Measurements from ENCODE around the gene PLPP7.

The PLPP7 gene

GRCh38 chr9:131280660-131281059 is 8.9 kb upstream of the PLPP7 start:
- DNase-seq (ENCODE audit: low read depth in 3 of 3, low spot score in 1 of 3), result no peak

- no peak for DNase-seq (ENCODE audit: low read depth in 3 of 3, low spot score in 1 of 3)
Observed at GRCh38 chr9:131281119-131281965, 8.2 kb upstream of the PLPP7 start.

GRCh38 chr9:131282175-131282574 is 7.3 kb upstream of the PLPP7 start:
- no peak for DNase-seq (ENCODE audit: low read depth in 3 of 3, low spot score in 1 of 3)

GRCh38 chr9:131282688-131283422 is 6.7 kb upstream of the PLPP7 start:
- no peak for DNase-seq (ENCODE audit: low read depth in 3 of 3, low spot score in 1 of 3)

- DNase-seq (ENCODE audit: low read depth in 3 of 3, low spot score in 1 of 3), result no peak
Observed at GRCh38 chr9:131284856-131285255, 4.7 kb upstream of the PLPP7 start.

- DNase-seq (ENCODE audit: low read depth in 3 of 3, low spot score in 1 of 3), result no peak
Observed at GRCh38 chr9:131287359-131287758, 2.2 kb upstream of the PLPP7 start.

- no peak for DNase-seq (ENCODE audit: low read depth in 3 of 3, low spot score in 1 of 3)
Observed at GRCh38 chr9:131288217-131288616, 1.3 kb upstream of the PLPP7 start.

- no peak for DNase-seq (ENCODE audit: low read depth in 3 of 3, low spot score in 1 of 3)
Observed at GRCh38 chr9:131290036-131290766, 678 bp downstream of the PLPP7 start.

GRCh38 chr9:131290767-131291370 is 1.3 kb downstream of the PLPP7 start:
- no peak for DNase-seq (ENCODE audit: low read depth in 3 of 3, low spot score in 1 of 3)

GRCh38 chr9:131291795-131292315 is 2.3 kb downstream of the PLPP7 start:
- no peak for DNase-seq (ENCODE audit: low read depth in 3 of 3, low spot score in 1 of 3)

GRCh38 chr9:131292937-131293336 is 3.4 kb downstream of the PLPP7 start:
- DNase-seq (ENCODE audit: low read depth in 3 of 3, low spot score in 1 of 3), result no peak

GRCh38 chr9:131296460-131296859 is 6.9 kb downstream of the PLPP7 start:
- DNase-seq (ENCODE audit: low read depth in 3 of 3, low spot score in 1 of 3), result no peak

GRCh38 chr9:131296906-131297500 is 7.5 kb downstream of the PLPP7 start:
- DNase-seq (ENCODE audit: low read depth in 3 of 3, low spot score in 1 of 3), result no peak

GRCh38 chr9:131297903-131298302 is 8.4 kb downstream of the PLPP7 start:
- no peak for DNase-seq (ENCODE audit: low read depth in 3 of 3, low spot score in 1 of 3)

GRCh38 chr9:131298341-131298740 is 8.8 kb downstream of the PLPP7 start:
- no peak for DNase-seq (ENCODE audit: low read depth in 3 of 3, low spot score in 1 of 3)

GRCh38 chr9:131298816-131299215 is 9.3 kb downstream of the PLPP7 start:
- DNase-seq (ENCODE audit: low read depth in 3 of 3, low spot score in 1 of 3), result no peak

GRCh38 chr9:131299346-131299960 is 9.9 kb downstream of the PLPP7 start:
- DNase-seq (ENCODE audit: low read depth in 3 of 3, low spot score in 1 of 3), result no peak

GRCh38 chr9:131299961-131300347 is 10.4 kb downstream of the PLPP7 start:
- DNase-seq (ENCODE audit: low read depth in 3 of 3, low spot score in 1 of 3), result no peak

- no peak for DNase-seq (ENCODE audit: low read depth in 3 of 3, low spot score in 1 of 3)
Observed at GRCh38 chr9:131300444-131300843, 10.9 kb downstream of the PLPP7 start.
